AG09309 (cell line): ENCODE results near the gene CELSR3.

ENCODE experiments used
- DNase-seq: peaks from one replicate; pipeline ENCODE4 v3.0.0-alpha.2; 2010; ENCODE audit warnings: low read depth
- H3K4me3 ChIP-seq: 2 replicates; pipeline ENCODE4 v1.5.1; 2011; ENCODE audit warnings: mild to moderate bottlenecking, low read depth, low read length, moderate library complexity; ENCODE audit not compliant: control insufficient read depth
- TF ChIP-seq, protein P1 (sequence below): IDR thresholded peaks from 2 replicates; pipeline ENCODE4 v1.5.1; 2011; ENCODE audit warnings: mild to moderate bottlenecking, low read depth, low read length, inconsistent platforms; ENCODE audit not compliant: insufficient read depth, control insufficient read depth; ENCODE audit errors: missing control alignments

CELSR3 gene

DNA sequence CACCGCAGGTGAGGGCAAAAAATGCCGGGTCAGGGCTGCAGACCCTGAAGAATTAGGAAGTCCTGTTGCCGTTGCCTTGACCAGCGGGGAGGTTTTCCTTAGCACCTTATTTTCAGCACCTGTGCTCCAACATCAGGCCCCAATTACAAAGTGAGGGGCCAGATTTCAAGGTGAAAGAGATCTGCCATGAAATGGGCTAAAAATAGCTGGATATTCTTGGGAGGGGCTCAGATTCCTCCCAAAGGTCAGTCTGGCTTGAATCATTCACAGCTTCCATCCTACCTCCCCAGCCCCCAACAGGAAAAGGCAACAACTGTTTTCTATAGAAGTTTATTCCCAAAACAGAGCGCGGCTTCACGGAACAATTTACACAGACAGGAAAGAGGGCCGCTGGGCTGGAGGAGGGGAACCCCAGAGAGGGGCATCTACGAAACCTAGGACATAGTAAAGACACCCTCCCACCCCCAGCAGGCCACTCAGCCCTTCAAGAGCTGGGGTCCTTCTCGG, 26.5 kb downstream of the CELSR3 start:
- peak overlapping the region; percentile 92 for H3K4me3 ChIP-seq
- TF ChIP-seq, protein P1, sequence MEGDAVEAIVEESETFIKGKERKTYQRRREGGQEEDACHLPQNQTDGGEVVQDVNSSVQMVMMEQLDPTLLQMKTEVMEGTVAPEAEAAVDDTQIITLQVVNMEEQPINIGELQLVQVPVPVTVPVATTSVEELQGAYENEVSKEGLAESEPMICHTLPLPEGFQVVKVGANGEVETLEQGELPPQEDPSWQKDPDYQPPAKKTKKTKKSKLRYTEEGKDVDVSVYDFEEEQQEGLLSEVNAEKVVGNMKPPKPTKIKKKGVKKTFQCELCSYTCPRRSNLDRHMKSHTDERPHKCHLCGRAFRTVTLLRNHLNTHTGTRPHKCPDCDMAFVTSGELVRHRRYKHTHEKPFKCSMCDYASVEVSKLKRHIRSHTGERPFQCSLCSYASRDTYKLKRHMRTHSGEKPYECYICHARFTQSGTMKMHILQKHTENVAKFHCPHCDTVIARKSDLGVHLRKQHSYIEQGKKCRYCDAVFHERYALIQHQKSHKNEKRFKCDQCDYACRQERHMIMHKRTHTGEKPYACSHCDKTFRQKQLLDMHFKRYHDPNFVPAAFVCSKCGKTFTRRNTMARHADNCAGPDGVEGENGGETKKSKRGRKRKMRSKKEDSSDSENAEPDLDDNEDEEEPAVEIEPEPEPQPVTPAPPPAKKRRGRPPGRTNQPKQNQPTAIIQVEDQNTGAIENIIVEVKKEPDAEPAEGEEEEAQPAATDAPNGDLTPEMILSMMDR: no peak
- DNase-seq: no peak

DNA sequence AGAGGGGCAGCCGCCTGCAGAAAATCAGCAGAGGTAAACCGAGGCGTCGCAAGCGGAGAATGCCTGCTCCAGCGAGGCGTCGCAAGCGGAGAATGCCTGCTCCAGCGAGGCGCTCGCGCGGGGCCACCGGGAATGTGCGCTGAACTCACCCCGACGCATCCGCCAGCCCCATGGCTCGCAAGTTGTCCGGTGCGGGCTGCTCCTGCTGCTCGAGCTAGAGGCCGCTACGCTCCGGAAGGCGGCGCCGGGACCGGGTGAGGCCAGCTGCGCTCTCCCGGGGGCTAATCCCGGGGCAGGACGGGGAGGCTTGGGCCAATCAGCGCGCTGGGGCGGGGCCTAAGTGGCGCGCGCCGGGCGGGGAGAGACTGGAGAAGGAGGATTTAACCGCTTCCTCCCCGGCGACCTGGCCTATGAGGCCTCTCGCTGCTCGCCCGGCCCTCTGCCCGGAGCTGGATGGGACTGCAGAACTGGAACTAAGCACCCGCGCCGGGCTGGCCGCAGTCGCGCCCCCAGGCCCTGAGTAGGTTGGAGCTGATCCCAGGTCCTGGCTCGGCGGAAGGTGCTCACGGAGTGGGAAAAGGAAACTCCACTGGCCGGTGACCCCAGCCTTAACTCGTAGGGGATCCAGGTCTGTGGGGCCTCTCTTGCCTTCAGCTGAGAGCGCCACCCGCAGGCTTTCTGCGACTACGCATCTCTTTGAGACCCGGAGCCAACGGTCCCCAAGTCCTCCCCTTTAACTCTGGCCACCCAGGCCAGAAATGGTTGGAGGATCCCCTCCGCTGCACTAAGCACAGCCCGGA, 27.3 kb downstream of the CELSR3 start, which contains the start of gene SLC26A6:
TSS of gene SLC26A6 (minus strand) at position 240 of the 800 bp plus-strand sequence. CDS start at position 172, 68 bp downstream.
- peak; percentile 79 for DNase-seq
- H3K4me3 ChIP-seq: peak within 1 kb of the TSS; percentile 92
- TF ChIP-seq, protein P1: peak; percentile 71

DNA sequence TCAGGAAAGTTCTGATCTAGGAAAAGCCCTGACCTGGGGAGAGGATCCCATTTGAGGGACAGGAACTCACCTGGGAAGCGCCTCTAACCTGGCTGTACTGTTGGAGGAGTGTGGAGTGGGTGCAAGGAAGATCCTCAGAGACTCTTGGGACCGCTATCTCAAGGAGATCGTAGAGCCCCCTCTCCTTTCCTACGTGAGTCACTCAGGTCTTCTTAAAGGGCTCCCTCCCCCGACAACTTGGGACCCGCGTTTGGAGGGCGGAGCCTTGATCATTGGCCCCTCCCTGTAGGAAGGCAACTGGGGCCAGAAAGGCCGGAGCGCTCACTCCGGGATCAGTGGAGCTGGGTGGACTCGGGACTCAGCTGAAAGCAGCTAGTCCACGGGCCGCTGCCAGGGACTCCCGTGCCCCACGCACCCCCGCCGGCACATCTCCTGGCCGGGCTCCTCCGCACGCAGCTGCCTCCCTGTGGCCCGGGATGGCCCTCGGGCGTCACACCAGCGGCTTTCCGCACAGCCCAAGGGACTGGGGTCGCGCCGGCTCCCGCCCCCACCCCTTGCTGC, 27.9 kb downstream of the CELSR3 start:
- TF ChIP-seq, protein P1: no peak
- no peak for DNase-seq

DNA sequence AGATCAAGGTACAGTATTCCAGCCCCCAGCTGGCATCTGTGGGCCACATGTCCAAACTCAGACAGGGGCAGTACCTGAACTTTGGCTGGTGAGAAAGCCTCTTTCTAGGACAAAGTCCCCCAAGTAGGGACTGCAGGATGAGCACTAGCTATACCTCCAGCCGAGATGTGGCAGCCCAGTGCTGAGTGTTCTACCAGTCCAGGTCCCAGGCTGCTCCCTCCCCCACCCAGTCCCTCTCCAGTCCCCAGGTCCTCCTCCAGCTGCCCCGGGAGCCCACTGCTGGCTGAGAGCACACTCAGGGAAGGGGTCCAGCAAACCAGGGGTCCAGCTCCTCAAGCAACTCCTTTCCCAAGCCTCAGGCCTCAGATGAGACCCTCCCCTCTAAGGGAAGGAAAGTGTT, 28.9 kb downstream of the CELSR3 start:
- DNase-seq: no peak
- no peak overlapping the region; the same call in 1 of the 2 replicates for H3K4me3 ChIP-seq
- TF ChIP-seq, protein P1: no peak

More for the DNA sequence above, 27.9 kb downstream of the CELSR3 start:
- H3K4me3 ChIP-seq: peak overlapping the region; percentile 92

DNA sequence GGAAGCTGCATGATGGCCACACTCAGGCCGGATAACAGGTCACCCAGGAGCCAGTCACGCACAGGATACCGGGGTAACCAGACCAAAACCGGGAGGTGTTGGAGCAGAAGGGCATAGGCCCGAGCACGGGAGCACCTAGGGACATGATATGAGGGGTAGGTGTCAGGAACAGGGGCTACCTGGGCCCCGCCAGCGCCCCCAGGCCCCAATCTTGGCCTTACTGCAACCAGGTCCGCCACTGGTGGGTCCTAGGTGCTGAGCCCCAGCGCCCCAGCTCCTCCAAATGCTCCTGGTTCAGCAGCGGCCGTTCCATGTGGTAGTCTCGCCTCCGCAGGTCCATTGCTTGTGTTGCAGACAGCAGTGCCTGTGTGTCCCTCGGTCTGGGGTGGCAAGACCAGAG, 29.4 kb downstream of the CELSR3 start:
- TF ChIP-seq, protein P1: no peak
- H3K4me3 ChIP-seq: no peak overlapping the region
- no peak for DNase-seq

DNA sequence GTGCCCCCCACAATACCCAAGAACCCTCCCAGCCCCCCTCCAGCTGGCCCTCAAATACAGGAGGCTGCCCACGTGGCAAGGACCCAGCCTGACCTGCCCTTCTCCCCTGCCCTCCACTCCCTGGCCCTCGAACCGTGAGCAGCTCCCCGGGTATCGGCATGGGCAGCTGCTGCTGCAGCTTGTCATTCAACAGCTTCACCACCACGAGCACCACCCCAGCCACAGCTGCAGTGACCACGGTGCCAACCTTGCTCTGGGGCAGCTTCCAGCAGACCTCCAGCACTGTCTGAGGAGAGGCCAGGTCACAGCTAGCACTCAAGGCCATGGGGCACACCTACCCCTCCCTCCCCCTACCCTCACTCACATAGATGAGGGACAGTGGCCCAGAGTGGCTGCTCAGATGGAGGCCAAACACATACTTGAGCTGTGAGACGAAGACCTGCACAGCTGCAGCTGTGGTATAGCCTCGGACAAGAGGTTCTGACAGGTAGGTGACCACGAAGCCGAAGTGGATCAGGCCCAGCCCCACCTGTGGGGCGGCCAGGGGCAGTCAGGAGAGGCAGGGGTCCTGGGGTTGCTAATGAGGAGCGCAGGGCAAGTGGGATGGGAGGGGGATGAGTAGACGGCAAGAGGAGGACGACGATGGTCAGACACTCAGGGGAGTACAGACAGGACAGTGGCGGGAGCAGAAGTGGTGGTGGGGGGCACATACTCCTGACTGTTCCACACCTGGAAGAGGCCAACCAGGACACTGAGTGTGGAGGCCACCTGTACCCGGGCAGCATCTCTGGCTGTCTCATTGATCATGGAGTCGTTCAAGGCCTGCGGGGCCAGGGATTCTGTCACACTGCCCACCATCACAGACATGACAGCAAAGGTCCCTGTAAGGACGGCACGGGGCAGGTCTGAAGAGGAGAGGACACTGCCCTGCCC, 30.9 kb downstream of the CELSR3 start:
- no peak overlapping the region for H3K4me3 ChIP-seq
- TF ChIP-seq, protein P1: no peak
- no peak for DNase-seq
